WTC11 (cell line): Measurements from ENCODE around the gene GRIK2. TPM values are rescaled to one million over a fixed set of nuclear protein-coding genes. Genes with fewer than 3 reads are reported as not detected.

ENCODE experiments used
- ATAC-seq: fragments of 200-7000 bp; cut with Tn5 transposase; 2 replicates; pipeline ENCODE4 v1.10.0; 2021; ENCODE audit warnings: mild to moderate bottlenecking, moderate library complexity
- CTCF ChIA-PET: fragments of 300-600 bp; sonication (Branson Sonifier 250); formaldehyde crosslinking; loops from one replicate; lab custom pipeline; 2021; ENCODE audit warnings: antibody characterized with exemption; lab: Charles Lee
- POLR2A ChIA-PET: fragments of 350-600 bp; sonication (Branson Sonifier 250); formaldehyde crosslinking; loops from one replicate; lab custom pipeline; 2021; ENCODE audit warnings: antibody characterized with exemption; lab: Charles Lee
- DNase-seq: peaks from one replicate; pipeline ENCODE4 v3.0.0; 2021; ENCODE audit warnings: low spot score
- H3K27ac Mint-ChIP-seq: 2 replicates; pipeline ENCODE4 v1.8.0; 2021; ENCODE audit warnings: mixed read lengths
- H3K27me3 Mint-ChIP-seq: 2 replicates; pipeline ENCODE4 v1.8.0; 2021; ENCODE audit warnings: low read depth, mild to moderate bottlenecking, moderate library complexity, mixed read lengths
- H3K36me3 Mint-ChIP-seq: 2 replicates; pipeline ENCODE4 v1.8.0; 2021; ENCODE audit warnings: mixed read lengths
- H3K4me1 Mint-ChIP-seq: 2 replicates; pipeline ENCODE4 v1.8.0; 2022; ENCODE audit warnings: mixed read lengths
- H3K4me3 Mint-ChIP-seq: 2 replicates; pipeline ENCODE4 v1.8.0; 2021; ENCODE audit warnings: mild to moderate bottlenecking, moderate library complexity, mixed read lengths
- H3K9me3 Mint-ChIP-seq: 2 replicates; pipeline ENCODE4 v1.8.0; 2021; ENCODE audit warnings: mixed read lengths
- AFF4 ChIP-seq: sonication (generic); formaldehyde crosslinking; IDR thresholded peaks from 2 replicates; pipeline ENCODE4 v1.8.1; 2023; ENCODE audit warnings: mild to moderate bottlenecking, missing genetic modification reagents, borderline replicate concordance
- ATF3 ChIP-seq: sonication (generic); formaldehyde crosslinking; conservative IDR thresholded peaks from 2 replicates; pipeline ENCODE4 v1.8.1; 2022; ENCODE audit warnings: mild to moderate bottlenecking, missing genetic modification reagents
- EMX1 ChIP-seq: fragments of 250-450 bp; sonication (Bioruptor Pico); IDR thresholded peaks from 2 replicates; pipeline ENCODE4 v1.8.0; 2021; ENCODE audit warnings: mild to moderate bottlenecking
- FOXJ3 ChIP-seq: sonication (generic); formaldehyde crosslinking; IDR thresholded peaks from 2 replicates; pipeline ENCODE4 v1.9.0; 2021; ENCODE audit warnings: missing genetic modification reagents, mild to moderate bottlenecking, borderline replicate concordance
- GTF2I ChIP-seq: fragments of 250-450 bp; sonication (Bioruptor Pico); conservative IDR thresholded peaks from 2 replicates; pipeline ENCODE4 v1.4.0; 2021; ENCODE audit warnings: mild to moderate bottlenecking
- NFYB ChIP-seq: sonication (generic); formaldehyde crosslinking; conservative IDR thresholded peaks from 2 replicates; pipeline ENCODE4 v1.8.0; 2022; ENCODE audit warnings: low read depth, missing genetic modification reagents
- NR1H2 ChIP-seq: sonication (generic); formaldehyde crosslinking; IDR thresholded peaks from 2 replicates; pipeline ENCODE4 v1.9.0; 2021; ENCODE audit warnings: mild to moderate bottlenecking, moderate library complexity, missing genetic modification reagents
- SMAD3 ChIP-seq: sonication (generic); formaldehyde crosslinking; IDR thresholded peaks from 2 replicates; pipeline ENCODE4 v1.8.0; 2022; ENCODE audit warnings: missing genetic modification reagents, mild to moderate bottlenecking, borderline replicate concordance
- SP1 ChIP-seq: sonication (generic); formaldehyde crosslinking; conservative IDR thresholded peaks from 2 replicates; pipeline ENCODE4 v1.8.1; 2022; ENCODE audit warnings: missing genetic modification reagents
- TP53 ChIP-seq: sonication (generic); formaldehyde crosslinking; IDR thresholded peaks from 2 replicates; pipeline ENCODE4 v1.8.1; 2023; ENCODE audit warnings: mild to moderate bottlenecking, missing genetic modification reagents
- ZNF263 ChIP-seq: sonication (generic); formaldehyde crosslinking; IDR thresholded peaks from 2 replicates; pipeline ENCODE4 v1.8.1; 2022; ENCODE audit warnings: low read depth, mild to moderate bottlenecking, moderate library complexity, missing genetic modification reagents
- ZNF317 ChIP-seq: sonication (generic); formaldehyde crosslinking; IDR thresholded peaks from 2 replicates; pipeline ENCODE4 v1.8.1; 2023; ENCODE audit warnings: low read depth, mild to moderate bottlenecking, moderate library complexity, missing genetic modification reagents, borderline replicate concordance
- ZNF423 ChIP-seq: fragments of 250-450 bp; sonication (Bioruptor Pico); IDR thresholded peaks from 2 replicates; pipeline ENCODE4 v2.1.2; 2022; ENCODE audit warnings: mild to moderate bottlenecking, moderate library complexity
- ZNF532 ChIP-seq: fragments of 250-450 bp; sonication (Bioruptor Pico); IDR thresholded peaks from 2 replicates; pipeline ENCODE4 v1.9.0; 2021; ENCODE audit warnings: mild to moderate bottlenecking, borderline replicate concordance
- ZNF671 ChIP-seq: fragments of 250-450 bp; sonication (Bioruptor Pico); IDR thresholded peaks from 2 replicates; pipeline ENCODE4 v1.8.0; 2021; ENCODE audit warnings: mild to moderate bottlenecking
- total RNA-seq: library from RNA; stranded (reverse); gene quantifications from 3 replicates; pipeline ENCODE4 v1.2.3, GENCODE V29; 2021
- TF ChIP-seq, protein P1 (sequence below): sonication (generic); formaldehyde crosslinking; IDR thresholded peaks from 2 replicates; pipeline ENCODE4 v1.8.1; 2022; ENCODE audit warnings: low read depth, mild to moderate bottlenecking, moderate library complexity, missing genetic modification reagents, borderline replicate concordance
- TF ChIP-seq, protein P2 (sequence below): sonication (generic); formaldehyde crosslinking; IDR thresholded peaks from 2 replicates; pipeline ENCODE4 v1.8.1; 2022; ENCODE audit warnings: mild to moderate bottlenecking, missing genetic modification reagents, moderate library complexity, borderline replicate concordance
- TF ChIP-seq, protein P3 (sequence below): sonication (generic); formaldehyde crosslinking; IDR thresholded peaks from 2 replicates; pipeline ENCODE4 v1.8.1; 2023; ENCODE audit warnings: mild to moderate bottlenecking, moderate library complexity, missing genetic modification reagents

The GRIK2 gene
- total RNA-seq, 1 experiment from 2014 or later = 2.7 TPM

DNA sequence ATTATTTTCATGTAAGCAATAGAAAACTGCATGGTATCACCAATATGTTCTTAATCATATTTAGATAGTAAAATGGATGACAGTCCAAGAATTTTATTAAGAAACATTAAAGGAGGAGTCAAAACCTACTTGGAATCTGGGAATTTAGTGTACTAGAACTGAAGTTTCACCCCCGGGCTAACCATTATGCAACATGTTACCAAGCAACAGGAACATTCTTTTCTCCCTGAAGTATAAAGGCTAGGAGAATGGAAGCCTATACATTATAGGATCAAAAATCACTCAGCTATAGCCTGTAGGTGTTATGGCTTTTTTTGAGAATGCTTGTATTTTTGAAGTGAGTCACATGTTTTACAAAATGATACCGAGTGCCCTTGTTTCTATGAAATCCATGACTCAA, 538.3 kb downstream of the GRIK2 start:
- Mint-ChIP-seq H3K36me3 (no peaks in the 10 kb centered on the region), H3K4me3 (no peak overlapping the region), H3K27ac (no peak overlapping the region), H3K27me3 (no peaks in the 10 kb centered on the region), H3K4me1 (no peaks in the 10 kb centered on the region; the same call in 1 of the 2 replicates), H3K9me3 (no peaks in the 10 kb centered on the region)
- ATAC-seq = no peak
- CTCF ChIA-PET = no interaction called here
- DNase-seq = no peak
- TF ChIP-seq NFYB (CRISPR knock-in tag) (no peak), GTF2I (CRISPR knock-in tag) (no peak), ZNF263 (no peak)
- POLR2A ChIA-PET = no interaction called here

- Mint-ChIP-seq H3K4me3 (no peak overlapping the region), H3K27me3 (no peaks in the 10 kb centered on the region), H3K4me1 (peaks cover 7% of the 10 kb centered on the region), H3K9me3 (no peaks in the 10 kb centered on the region), H3K27ac (no peak overlapping the region), H3K36me3 (no peaks in the 10 kb centered on the region)
- no peak for ATAC-seq
- ChIA-PET CTCF (interaction anchor here (1.4 kb wide), 1 partner anchor 85 kb away, joined by 3 read pairs; no protein-coding TSS in a partner anchor), POLR2A (no interaction called here)
- no peak for TF ChIP-seq NR1H2 (CRISPR knock-in tag)
- DNase-seq = no peak
Observed at GRCh38 chr6:101932704-101933103, 539.2 kb downstream of the GRIK2 start.

DNA sequence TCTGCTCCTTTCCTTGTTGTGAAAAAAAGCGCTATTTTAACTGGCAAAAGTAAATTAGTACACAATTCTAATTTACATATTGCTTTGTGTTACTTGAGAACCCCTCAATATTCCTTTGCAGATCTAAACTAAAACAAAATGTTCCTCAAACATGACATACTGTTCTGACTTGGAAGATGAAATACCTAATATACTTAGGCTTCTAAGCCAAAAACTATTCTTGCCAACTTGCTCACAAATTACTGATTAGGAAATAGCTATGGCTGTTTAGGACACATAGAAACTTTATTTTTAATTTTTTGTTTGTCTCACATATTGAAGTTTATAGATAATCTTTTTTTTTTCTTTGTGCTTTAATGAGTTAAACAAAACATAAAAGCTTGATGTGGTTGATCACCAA, 542.2 kb downstream of the GRIK2 start:
- ATAC-seq (no peak), DNase-seq (no peak)
- no peak for TF ChIP-seq SP1 (CRISPR knock-in tag)
- TF ChIP-seq ZNF532 = no peak
- no peak for TF ChIP-seq ATF3 (CRISPR knock-in tag)
- TF ChIP-seq, protein P1, sequence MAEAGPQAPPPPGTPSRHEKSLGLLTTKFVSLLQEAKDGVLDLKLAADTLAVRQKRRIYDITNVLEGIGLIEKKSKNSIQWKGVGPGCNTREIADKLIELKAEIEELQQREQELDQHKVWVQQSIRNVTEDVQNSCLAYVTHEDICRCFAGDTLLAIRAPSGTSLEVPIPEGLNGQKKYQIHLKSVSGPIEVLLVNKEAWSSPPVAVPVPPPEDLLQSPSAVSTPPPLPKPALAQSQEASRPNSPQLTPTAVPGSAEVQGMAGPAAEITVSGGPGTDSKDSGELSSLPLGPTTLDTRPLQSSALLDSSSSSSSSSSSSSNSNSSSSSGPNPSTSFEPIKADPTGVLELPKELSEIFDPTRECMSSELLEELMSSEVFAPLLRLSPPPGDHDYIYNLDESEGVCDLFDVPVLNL (CRISPR knock-in tag) = no peak
- TF ChIP-seq FOXJ3 (CRISPR knock-in tag) = no peak
- TF ChIP-seq EMX1 = no peak
- H3K9me3 Mint-ChIP-seq = no peaks in the 10 kb centered on the region
- peaks cover 10% of the 10 kb centered on the region for H3K4me1 Mint-ChIP-seq
- ChIA-PET POLR2A (no interaction called here), CTCF (no interaction called here)
- H3K27me3 Mint-ChIP-seq = no peaks in the 10 kb centered on the region
- no peak overlapping the region for H3K27ac Mint-ChIP-seq
- H3K4me3 Mint-ChIP-seq = no peak overlapping the region
- H3K36me3 Mint-ChIP-seq = no peaks in the 10 kb centered on the region

DNA sequence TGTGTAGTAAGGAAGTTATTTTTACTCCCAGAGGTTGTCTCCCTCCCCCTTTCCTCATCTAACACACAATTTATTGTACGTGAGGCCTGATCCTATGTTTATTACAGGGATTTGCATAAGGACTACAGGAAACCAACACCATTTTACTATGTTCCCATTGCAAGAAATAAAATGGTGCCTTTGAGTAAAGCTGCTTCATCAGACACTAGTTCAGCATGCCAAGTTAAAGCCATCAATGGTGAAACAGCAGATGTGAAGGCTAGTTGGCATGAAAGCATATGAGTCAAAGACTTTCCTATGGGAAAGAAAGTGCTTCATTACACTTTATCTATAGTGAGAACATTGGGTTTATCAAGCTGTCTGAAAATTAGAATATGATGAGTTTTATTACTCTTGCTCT, 543.0 kb downstream of the GRIK2 start:
- Mint-ChIP-seq H3K4me3 (no peak overlapping the region), H3K9me3 (no peaks in the 10 kb centered on the region), H3K27ac (no peak overlapping the region), H3K4me1 (peaks cover 10% of the 10 kb centered on the region), H3K27me3 (no peaks in the 10 kb centered on the region), H3K36me3 (no peaks in the 10 kb centered on the region)
- ChIA-PET POLR2A (interaction anchor here (0.6 kb wide), 1 partner anchor 113 kb away, joined by 4 read pairs; no protein-coding TSS in a partner anchor), CTCF (no interaction called here)
- DNase-seq = no peak
- ATAC-seq = no peak
- TF ChIP-seq SMAD3 (CRISPR knock-in tag) = no peak
- no peak for TF ChIP-seq ZNF423 (CRISPR knock-in tag)
- TF ChIP-seq ZNF671 (CRISPR knock-in tag) = no peak
- no peak for TF ChIP-seq AFF4
- TF ChIP-seq, protein P2, sequence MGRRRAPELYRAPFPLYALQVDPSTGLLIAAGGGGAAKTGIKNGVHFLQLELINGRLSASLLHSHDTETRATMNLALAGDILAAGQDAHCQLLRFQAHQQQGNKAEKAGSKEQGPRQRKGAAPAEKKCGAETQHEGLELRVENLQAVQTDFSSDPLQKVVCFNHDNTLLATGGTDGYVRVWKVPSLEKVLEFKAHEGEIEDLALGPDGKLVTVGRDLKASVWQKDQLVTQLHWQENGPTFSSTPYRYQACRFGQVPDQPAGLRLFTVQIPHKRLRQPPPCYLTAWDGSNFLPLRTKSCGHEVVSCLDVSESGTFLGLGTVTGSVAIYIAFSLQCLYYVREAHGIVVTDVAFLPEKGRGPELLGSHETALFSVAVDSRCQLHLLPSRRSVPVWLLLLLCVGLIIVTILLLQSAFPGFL (CRISPR knock-in tag) = no peak
- TF ChIP-seq, protein P3, sequence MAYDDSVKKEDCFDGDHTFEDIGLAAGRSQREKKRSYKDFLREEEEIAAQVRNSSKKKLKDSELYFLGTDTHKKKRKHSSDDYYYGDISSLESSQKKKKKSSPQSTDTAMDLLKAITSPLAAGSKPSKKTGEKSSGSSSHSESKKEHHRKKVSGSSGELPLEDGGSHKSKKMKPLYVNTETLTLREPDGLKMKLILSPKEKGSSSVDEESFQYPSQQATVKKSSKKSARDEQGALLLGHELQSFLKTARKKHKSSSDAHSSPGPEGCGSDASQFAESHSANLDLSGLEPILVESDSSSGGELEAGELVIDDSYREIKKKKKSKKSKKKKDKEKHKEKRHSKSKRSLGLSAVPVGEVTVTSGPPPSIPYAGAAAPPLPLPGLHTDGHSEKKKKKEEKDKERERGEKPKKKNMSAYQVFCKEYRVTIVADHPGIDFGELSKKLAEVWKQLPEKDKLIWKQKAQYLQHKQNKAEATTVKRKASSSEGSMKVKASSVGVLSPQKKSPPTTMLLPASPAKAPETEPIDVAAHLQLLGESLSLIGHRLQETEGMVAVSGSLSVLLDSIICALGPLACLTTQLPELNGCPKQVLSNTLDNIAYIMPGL = no peak
- no peak for TF ChIP-seq TP53
- TF ChIP-seq ZNF317 = no peak
